Uterus (tissue), 4 donors: ENCODE results near the gene ZNF407. TPM values are rescaled to one million over a fixed set of nuclear protein-coding genes. Genes with fewer than 3 reads are reported as not detected.

ENCODE experiments used
- DNase-seq, 2 donors: peaks; one replicate each; pipeline ENCODE4 v3.0.0-alpha.2; 2019 to 2020
- H3K27ac ChIP-seq, 2 donors: fragments of 200-600 bp; sonication (generic); 1 replicate in 1 of 2; 2 replicates in 1 of 2; pipeline ENCODE4 v1.5.1; 2016 to 2018
- H3K27me3 ChIP-seq, 2 donors: fragments of 200-600 bp; sonication (generic); one replicate each; pipeline ENCODE4 v1.5.1; 2018 to 2019; ENCODE audit warnings: control low read depth in 1 of 2
- H3K36me3 ChIP-seq, 2 donors: fragments of 200-600 bp; sonication (generic); one replicate each; pipeline ENCODE4 v1.5.1; 2019; ENCODE audit warnings: control low read depth in 1 of 2
- H3K4me1 ChIP-seq, 2 donors: fragments of 200-600 bp; sonication (generic); one replicate each; pipeline ENCODE4 v1.5.1; 2018 to 2019; ENCODE audit warnings: control low read depth in 1 of 2
- H3K4me3 ChIP-seq, 2 donors: fragments of 200-600 bp; sonication (generic); 1 replicate in 1 of 2; 2 replicates in 1 of 2; pipeline ENCODE4 v1.5.1; 2018 to 2019; ENCODE audit warnings: mild to moderate bottlenecking in 1 of 2
- H3K9me3 ChIP-seq, 2 donors: fragments of 200-600 bp; sonication (generic); one replicate each; pipeline ENCODE4 v1.5.1; 2019; ENCODE audit warnings: control low read depth in 1 of 2
- CTCF ChIP-seq, 4 experiments: fragments of 200-600 bp in 2 of 4; fragments of 450-650 bp in 2 of 4; sonication (generic) in 2 of 4; IDR thresholded peaks; one replicate each; pipeline ENCODE4 v1.5.1; 2016 to 2019; ENCODE audit warnings: antibody characterized with exemption in 4 of 4, mild to moderate bottlenecking in 2 of 4, moderate library complexity in 1 of 4
- POLR2A ChIP-seq, 2 donors: fragments of 450-650 bp; IDR thresholded peaks; one replicate each; pipeline ENCODE4 v1.6.1; 2016; ENCODE audit warnings: antibody characterized with exemption in 2 of 2, mild to moderate bottlenecking in 1 of 2, moderate library complexity in 1 of 2
- intact Hi-C: fragments of 100-400 bp; cut with DNase I; formaldehyde crosslinking; loops from one replicate; pipeline ENCODE4 v1.15.1; 2023; ENCODE audit warnings: low total_unique reads
- total RNA-seq, 4 donors: library from RNA; depleted of rRNA in 3 of 4; stranded (reverse); fragments of >200 nt in 3 of 4; gene quantifications; one replicate each; pipeline versions ENCODE4 v1.1.0 to v1.2.4, GENCODE V29; 2014 to 2023
- donor health status: DM: yes; HTN: yes; CAD: no.

ZNF407 gene
- total RNA-seq, 4 donors from 2014 or later: 10.6 to 38.9 (median 23.7) TPM

- intact Hi-C loops: no loop called here
- Histone ChIP-seq H3K9me3 (no peaks in the 10 kb centered on the region), H3K4me1 (no peaks in the 10 kb centered on the region), H3K27me3 (no peaks in the 10 kb centered on the region), H3K27ac (peak overlapping the region; percentile 92 to 98), H3K4me3 (peak overlapping the region; percentile 70 to 98), H3K36me3 (no peaks in the 10 kb centered on the region)
- peak in 1 of 2 donors; percentile 34 for DNase-seq
- TF ChIP-seq POLR2A (IDR thresholded peaks at IDR 0.05) (no peak), CTCF (IDR thresholded peaks at IDR 0.05) (peak in 2 of 4 experiments; percentile 9 to 17)
Measured at GRCh38 chr18:74598350-74599001, 806 bp downstream of the ZNF407 start.

GRCh38 chr18:74604361-74604760 lies 6.7 kb downstream of the ZNF407 start:
- Histone ChIP-seq H3K4me3 (no peak overlapping the region), H3K4me1 (no peaks in the 10 kb centered on the region), H3K27ac (no peak overlapping the region), H3K36me3 (no peaks in the 10 kb centered on the region), H3K9me3 (no peaks in the 10 kb centered on the region), H3K27me3 (no peaks in the 10 kb centered on the region)
- intact Hi-C loops: no loop called here
- DNase-seq: no peak
- TF ChIP-seq CTCF (IDR thresholded peaks at IDR 0.05) (no peak), POLR2A (IDR thresholded peaks at IDR 0.05) (no peak)

- Histone ChIP-seq H3K27me3 (no peaks in the 10 kb centered on the region), H3K36me3 (no peaks in the 10 kb centered on the region), H3K4me3 (no peak overlapping the region), H3K4me1 (no peaks in the 10 kb centered on the region), H3K27ac (no peak overlapping the region), H3K9me3 (no peaks in the 10 kb centered on the region)
- TF ChIP-seq POLR2A (IDR thresholded peaks at IDR 0.05): no peak
- no peak for TF ChIP-seq CTCF (IDR thresholded peaks at IDR 0.05)
- DNase-seq: no peak
- intact Hi-C loops: no loop called here
Measured at GRCh38 chr18:74604774-74605173, 7.1 kb downstream of the ZNF407 start.

- TF ChIP-seq CTCF (IDR thresholded peaks at IDR 0.05) (no peak), POLR2A (IDR thresholded peaks at IDR 0.05) (no peak)
- H3K36me3 ChIP-seq: no peaks in the 10 kb centered on the region
- no peaks in the 10 kb centered on the region for H3K9me3 ChIP-seq
- intact Hi-C loops: no loop called here
- no peak for DNase-seq
- H3K4me1 ChIP-seq: no peaks in the 10 kb centered on the region
- H3K27me3 ChIP-seq: no peaks in the 10 kb centered on the region
- no peak overlapping the region for H3K4me3 ChIP-seq
- H3K27ac ChIP-seq: no peak overlapping the region
Measured at GRCh38 chr18:74608681-74609080, 11.0 kb downstream of the ZNF407 start.

- H3K27ac ChIP-seq: no peak overlapping the region
- TF ChIP-seq POLR2A (IDR thresholded peaks at IDR 0.05) (no peak), CTCF (IDR thresholded peaks at IDR 0.05) (no peak)
- no peak overlapping the region for H3K4me3 ChIP-seq
- no peaks in the 10 kb centered on the region for H3K9me3 ChIP-seq
- intact Hi-C loops: no loop called here
- H3K36me3 ChIP-seq: no peaks in the 10 kb centered on the region
- H3K27me3 ChIP-seq: no peaks in the 10 kb centered on the region
- DNase-seq: no peak
- H3K4me1 ChIP-seq: no peaks in the 10 kb centered on the region
Measured at GRCh38 chr18:74609535-74609934, 11.9 kb downstream of the ZNF407 start.
